ENCODE results near the gene NUP88. TPM values are rescaled to one million over a fixed set of nuclear protein-coding genes. Genes with fewer than 3 reads are reported as not detected.
"Not testable (repeated sequence)": the region's sequence is repeated elsewhere in the genome, so short reads cannot be mapped to it uniquely, and the experiment has no call there.

NUP88 gene
- total RNA-seq, 1 donor from 2014 or later: 187 TPM

GRCh38 chr17:5431949-5432556 is 12.6 kb upstream of the NUP88 start:
- Mint-ChIP-seq H3K27ac (no peak overlapping the region), H3K27me3 (no peaks in the 10 kb centered on the region), H3K4me3 (no peak overlapping the region), H3K4me1 (peaks cover 16% of the 10 kb centered on the region), H3K9me3 (no peaks in the 10 kb centered on the region), H3K36me3 (ENCODE audit: low read depth) (peaks cover 92% of the 10 kb centered on the region)
- TF ChIP-seq CTCF (IDR thresholded peaks at IDR 0.05): no peak
- intact Hi-C loops (cut with micrococcal nuclease): no loop called here
- ATAC-seq (ENCODE audit: low read depth) (no peak), DNase-seq (no peak)
- CTCF ChIA-PET: no interaction called here
- POLR2A ChIA-PET: no interaction called here

- H3K27ac Mint-ChIP-seq; intact Hi-C loops (cut with micrococcal nuclease); DNase-seq; POLR2A ChIA-PET; H3K27me3 Mint-ChIP-seq; H3K4me1 Mint-ChIP-seq; ATAC-seq (ENCODE audit: low read depth); H3K9me3 Mint-ChIP-seq; H3K4me3 Mint-ChIP-seq: not testable (repeated sequence)
- peaks cover 88% of the 10 kb centered on the region for H3K36me3 Mint-ChIP-seq (ENCODE audit: low read depth)
- CTCF ChIA-PET: interaction anchor here (1.2 kb wide), 1 partner anchor 10 kb away, joined by 3 read pairs; no protein-coding TSS in a partner anchor
Observed at GRCh38 chr17:5431234-5431633, 11.8 kb upstream of the NUP88 start.

- Mint-ChIP-seq H3K4me1 (peaks cover 5% of the 10 kb centered on the region), H3K27me3 (no peaks in the 10 kb centered on the region), H3K4me3 (no peak overlapping the region), H3K27ac (peak overlapping the region; percentile 61), H3K36me3 (ENCODE audit: low read depth) (peaks cover 90% of the 10 kb centered on the region), H3K9me3 (no peaks in the 10 kb centered on the region)
- ChIA-PET POLR2A (interaction anchor here (1.7 kb wide), 1 partner anchor 7 kb away, joined by 5 read pairs; no protein-coding TSS in a partner anchor), CTCF (interaction anchor here (0.6 to 1.2 kb wide), 2 partner anchors 9 to 11 kb away, joined by 3 to 4 read pairs; no protein-coding TSS in a partner anchor)
- ATAC-seq (ENCODE audit: low read depth): no peak
- TF ChIP-seq CTCF (IDR thresholded peaks at IDR 0.05): no peak
- intact Hi-C loops (cut with micrococcal nuclease): no loop called here
- DNase-seq: no peak
Observed at GRCh38 chr17:5430413-5430999, 11.0 kb upstream of the NUP88 start.

- intact Hi-C loops (cut with micrococcal nuclease): no loop called here
- ChIA-PET CTCF (no interaction called here), POLR2A (interaction anchor here (1.2 to 1.8 kb wide), 3 partner anchors 8 to 10 kb away, joined by 4 to 7 read pairs (median 5); partner anchors contain the start of genes C1QBP, NUP88 and RPAIN)
- ATAC-seq (ENCODE audit: low read depth) (no peak), DNase-seq (no peak)
- H3K27me3 Mint-ChIP-seq: no peaks in the 10 kb centered on the region
- peaks cover 90% of the 10 kb centered on the region for H3K36me3 Mint-ChIP-seq (ENCODE audit: low read depth)
- no peaks in the 10 kb centered on the region for H3K9me3 Mint-ChIP-seq
- peaks cover 6% of the 10 kb centered on the region for H3K4me1 Mint-ChIP-seq
- TF ChIP-seq CTCF (IDR thresholded peaks at IDR 0.05): no peak
- H3K4me3 Mint-ChIP-seq: no peak overlapping the region
- peak overlapping the region; percentile 47 for H3K27ac Mint-ChIP-seq
Observed at GRCh38 chr17:5429191-5429887, 9.9 kb upstream of the NUP88 start.

- peaks cover 26% of the 10 kb centered on the region for H3K4me1 Mint-ChIP-seq
- intact Hi-C loops (cut with micrococcal nuclease): no loop called here
- no peak overlapping the region for H3K27ac Mint-ChIP-seq
- no peak overlapping the region for H3K4me3 Mint-ChIP-seq
- no peak for TF ChIP-seq CTCF (IDR thresholded peaks at IDR 0.05)
- ATAC-seq (ENCODE audit: low read depth): no peak
- no peaks in the 10 kb centered on the region for H3K27me3 Mint-ChIP-seq
- DNase-seq: no peak
- H3K36me3 Mint-ChIP-seq (ENCODE audit: low read depth): peaks cover 89% of the 10 kb centered on the region
- H3K9me3 Mint-ChIP-seq: no peaks in the 10 kb centered on the region
- ChIA-PET POLR2A (interaction anchor here (0.7 kb wide), 1 partner anchor 38 kb away, joined by 3 read pairs; no protein-coding TSS in a partner anchor), CTCF (interaction anchor here (1.9 kb wide), 1 partner anchor 14 kb away, joined by 7 read pairs; the partner anchor contains the start of gene C1QBP)
Observed at GRCh38 chr17:5425826-5426225, 6.4 kb upstream of the NUP88 start.

Data from activated B cell treated with CpG ODN at 0.5 μM for 24 hours (primary cell).